Fibroblast of peridontal ligament (primary cell): ENCODE data around the gene ZNF730.
"Not testable (repeated sequence)": the region's sequence is repeated elsewhere in the genome, so short reads cannot be mapped to it uniquely, and the experiment has no call there.

Experiments
- DNase-seq: peaks from one replicate; pipeline ENCODE4 v3.0.0-alpha.2; 2010; ENCODE audit errors: extremely low read depth

ZNF730 gene

DNA sequence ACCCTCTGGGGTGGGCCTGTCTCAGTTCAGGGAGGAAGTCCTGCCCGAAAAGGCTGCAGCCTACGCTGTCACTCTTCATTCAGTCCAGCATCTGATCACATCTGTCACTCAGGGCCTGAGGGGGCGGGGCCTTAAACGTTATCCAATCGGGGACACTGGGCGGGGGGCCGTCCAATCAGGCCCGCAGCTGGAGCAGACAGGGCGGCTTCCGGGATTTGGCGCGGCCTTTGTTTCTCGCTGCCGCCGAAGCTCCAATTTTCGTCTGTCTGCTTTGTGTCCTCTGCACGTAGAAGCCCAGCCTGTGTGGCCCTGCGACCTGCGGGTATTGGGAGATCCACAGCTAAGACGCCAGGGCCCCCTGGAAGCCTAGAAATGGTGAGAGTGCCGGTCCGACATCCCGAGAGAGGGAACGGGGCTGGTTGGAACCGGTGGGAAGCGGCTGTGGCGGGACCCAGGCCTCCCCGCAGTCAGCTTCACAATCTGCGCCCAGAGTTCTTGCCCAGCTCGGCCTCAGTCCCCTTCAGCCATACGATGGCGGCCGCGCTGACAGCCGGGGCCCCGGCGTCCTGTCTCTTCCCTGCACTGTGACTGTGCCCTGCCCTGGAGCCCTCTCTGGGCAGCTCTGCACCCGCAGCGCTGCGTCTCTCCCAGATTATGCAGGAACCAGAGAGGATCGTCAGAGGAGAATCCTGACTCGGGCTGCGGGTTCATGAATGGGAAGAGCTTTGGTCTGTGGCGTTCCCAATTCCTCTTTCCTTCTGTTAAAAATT is at the start of gene ZNF730:
TSS of gene ZNF730 (plus strand) at position 224 of the 770 bp plus-strand sequence. CDS start at position 373, 149 bp downstream.
- DNase-seq: peak; percentile 49

GRCh38 chr19:23070353-23071146 is 46.3 kb upstream of the ZNF730 start:
- DNase-seq: peak; percentile 29

DNA sequence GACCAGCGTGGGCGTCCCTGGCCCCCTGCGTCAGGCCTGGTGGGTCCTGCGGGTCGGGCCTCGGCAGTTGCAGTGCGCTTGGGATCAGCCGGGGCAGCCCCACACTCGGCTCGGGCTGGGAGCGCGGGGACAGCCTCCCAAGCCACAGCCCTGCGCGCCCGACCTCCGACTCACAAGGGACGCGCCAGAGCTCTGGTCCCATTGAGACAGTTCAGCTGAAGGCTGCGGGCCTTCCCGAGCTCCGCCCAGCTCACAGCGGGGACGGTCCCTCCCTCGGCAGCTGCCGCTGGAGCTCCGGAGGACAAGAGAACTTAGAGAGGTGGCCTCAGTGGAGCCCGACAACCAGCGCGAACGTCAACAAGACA is 45.7 kb upstream of the ZNF730 start:
- DNase-seq: peak; percentile 3

- DNase-seq: peak; percentile 47
These were observed 41.6 kb upstream of the ZNF730 start for GRCh38 chr19:23075031-23075733.

GRCh38 chr19:23077776-23078175 is 39.0 kb upstream of the ZNF730 start:
- DNase-seq: not testable (repeated sequence)

GRCh38 chr19:23093832-23094231 is 23.0 kb upstream of the ZNF730 start:
- no peak for DNase-seq

DNA sequence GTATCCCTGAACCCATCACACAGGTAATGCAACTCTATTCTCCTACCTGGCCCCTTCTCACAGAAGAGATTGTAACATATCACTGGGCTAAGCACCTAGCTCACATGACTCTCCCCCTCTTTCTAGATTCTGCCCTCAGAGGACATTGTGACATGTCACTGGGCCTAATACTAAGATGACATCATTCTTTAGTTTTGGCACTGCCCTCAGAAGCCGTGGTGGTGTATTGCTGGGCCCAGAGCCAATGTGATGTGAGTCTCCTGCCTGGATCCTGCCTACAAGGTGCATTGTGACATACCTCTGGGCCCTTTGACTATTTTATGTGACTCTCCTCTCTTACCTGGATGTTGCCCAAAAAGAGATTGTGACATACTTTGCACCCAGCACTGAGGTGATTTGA is 21.4 kb upstream of the ZNF730 start:
- DNase-seq: no peak

DNA sequence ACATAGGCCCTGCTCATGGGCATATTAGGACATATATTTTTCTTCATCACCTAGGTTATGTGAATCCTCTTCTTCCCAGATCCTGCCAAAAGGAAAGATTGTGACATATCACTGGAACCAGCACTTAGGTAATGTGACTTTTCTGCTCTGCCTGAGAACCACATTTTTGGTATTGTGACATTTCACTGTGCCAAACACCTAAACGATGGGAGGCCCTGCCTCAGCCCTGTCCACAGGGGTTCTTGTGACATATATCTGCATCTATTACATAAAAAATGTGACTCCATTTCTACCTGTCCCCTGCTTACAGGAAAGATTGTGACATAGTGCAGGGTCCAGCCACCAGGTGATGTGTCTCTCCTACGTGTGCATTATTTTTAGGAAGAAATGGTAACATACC is 18.5 kb upstream of the ZNF730 start:
- DNase-seq: no peak

- no peak for DNase-seq
These were observed 17.8 kb upstream of the ZNF730 start for GRCh38 chr19:23098988-23099387.

GRCh38 chr19:23099966-23100365 is 16.9 kb upstream of the ZNF730 start:
- no peak for DNase-seq

DNA sequence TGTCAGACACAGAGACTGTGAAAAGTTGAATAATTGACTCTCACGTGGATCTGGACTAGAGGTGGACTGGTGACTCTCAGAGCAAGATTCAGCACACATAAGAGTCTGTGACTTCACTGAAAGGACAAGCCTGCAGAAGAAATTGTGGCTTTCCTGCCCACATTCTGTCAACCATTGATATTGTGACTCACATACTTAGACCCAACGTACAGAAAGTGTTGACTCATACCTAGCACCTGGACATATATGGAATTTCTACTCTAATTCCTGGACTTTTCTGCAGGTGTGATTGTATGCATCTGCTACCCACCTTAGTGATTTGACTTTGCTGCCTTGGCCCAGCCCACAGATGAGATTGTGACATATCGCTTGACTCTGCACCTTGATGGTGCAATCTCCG is 15.6 kb upstream of the ZNF730 start:
- no peak for DNase-seq

- no peak for DNase-seq
These were observed 1.6 kb downstream of the ZNF730 start for GRCh38 chr19:23118400-23118799.

GRCh38 chr19:23134211-23134610 is 17.4 kb downstream of the ZNF730 start:
- not testable (repeated sequence) for DNase-seq

DNA sequence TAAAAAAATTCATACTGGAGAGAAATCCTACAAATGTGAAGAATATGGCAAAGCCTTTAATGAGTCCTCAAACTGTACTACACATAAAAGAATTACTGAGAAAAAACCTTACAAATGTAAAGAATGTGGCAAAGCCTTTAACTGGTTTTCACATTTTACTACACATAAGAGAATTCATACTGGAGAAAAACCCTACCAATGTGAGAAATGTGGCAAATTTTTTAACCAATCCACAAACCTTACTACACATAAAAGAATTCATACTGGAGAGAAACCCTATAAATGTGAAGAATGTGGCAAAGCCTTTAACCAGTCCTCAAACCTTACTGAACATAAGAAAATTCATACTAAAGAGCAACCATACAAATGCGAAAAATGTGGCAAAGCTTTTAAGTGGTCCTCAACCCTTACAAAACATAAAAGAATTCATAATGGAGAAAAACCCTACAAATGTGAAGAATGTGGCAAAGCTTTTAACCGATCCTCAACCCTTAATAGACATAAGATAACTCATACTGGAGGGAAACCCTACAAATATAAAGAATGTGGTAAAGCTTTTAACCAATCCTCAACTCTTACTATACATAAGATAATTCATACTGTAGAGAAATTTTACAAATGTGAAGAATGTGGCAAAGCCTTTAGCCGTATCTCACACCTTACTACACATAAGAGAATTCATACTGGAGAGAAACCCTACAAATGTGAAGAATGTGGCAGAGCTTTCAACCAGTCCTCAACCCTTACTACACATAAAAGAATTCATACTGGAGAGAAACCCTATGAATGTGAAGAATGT is 29.0 kb downstream of the ZNF730 start:
- no peak for DNase-seq

GRCh38 chr19:23160766-23161165 is 43.9 kb downstream of the ZNF730 start:
- no peak for DNase-seq

GRCh38 chr19:23168286-23168685 is 51.5 kb downstream of the ZNF730 start:
- DNase-seq: not testable (repeated sequence)

DNA sequence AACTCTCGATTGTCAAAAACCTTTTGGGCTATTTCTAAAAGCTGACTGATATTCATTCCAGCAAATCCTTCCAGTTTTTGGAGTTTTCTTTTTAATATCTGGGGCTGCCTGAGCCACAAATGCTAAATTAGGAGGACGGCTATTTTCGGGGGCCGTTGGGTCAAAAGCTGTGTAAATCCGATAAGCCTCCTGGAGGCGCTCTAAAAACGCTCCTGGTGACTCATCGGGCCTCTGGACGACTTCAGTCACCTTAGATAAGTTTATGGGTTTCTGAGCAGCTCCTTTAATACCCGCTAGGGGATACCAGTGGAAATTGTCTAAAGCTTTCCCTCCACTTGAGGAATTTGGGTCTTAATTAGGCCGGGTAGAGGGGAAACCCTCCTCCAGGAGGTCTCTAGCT is 66.4 kb downstream of the ZNF730 start:
- no peak for DNase-seq

DNA sequence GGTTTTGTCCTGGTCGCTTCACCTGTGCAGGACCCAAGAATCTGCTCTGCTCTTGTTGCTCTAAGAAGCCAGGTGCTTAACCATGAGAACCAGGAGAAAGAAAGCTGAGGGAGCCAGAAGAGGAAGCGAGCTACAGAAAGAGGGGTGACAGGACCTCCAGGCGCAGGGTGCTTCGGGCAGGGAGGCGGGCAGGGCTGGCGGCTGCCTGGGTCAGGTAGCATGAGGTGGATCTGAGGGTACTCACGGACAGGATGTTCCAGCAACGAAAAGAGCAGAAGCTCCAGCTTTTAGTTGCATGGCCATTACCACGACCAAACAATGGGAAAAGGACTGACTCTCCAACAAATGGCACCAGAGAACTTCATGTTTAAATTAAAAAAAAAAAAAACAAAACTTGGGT is 73.5 kb downstream of the ZNF730 start:
- no peak for DNase-seq
